Activated naive CD4-positive, alpha-beta T cell treated with Interleukin-2 at 50 U/mL for 16 hours (primary cell): ENCODE measurements around the gene MPV17L2.
A peak's percentile ranks its signal among the peaks of the same experiment; 100 is the strongest.

Experiments used
- DNase-seq: peaks from one replicate; pipeline ENCODE4 v3.0.0-alpha.2; 2020

The MPV17L2 gene

GRCh38 chr19:18160971-18161635, 31.9 kb upstream of the MPV17L2 start:
- peak; percentile 79 for DNase-seq

GRCh38 chr19:18161636-18162002, 31.4 kb upstream of the MPV17L2 start:
- no peak for DNase-seq

- no peak for DNase-seq
Measured at GRCh38 chr19:18164072-18164471, 28.9 kb upstream of the MPV17L2 start.

- DNase-seq = no peak
Measured at GRCh38 chr19:18165794-18166544, 27.0 kb upstream of the MPV17L2 start.

- DNase-seq = no peak
Measured at GRCh38 chr19:18167011-18167410, 26.0 kb upstream of the MPV17L2 start.

GRCh38 chr19:18167975-18168645, 24.9 kb upstream of the MPV17L2 start:
- DNase-seq = peak; percentile 65

- no peak for DNase-seq
Measured at GRCh38 chr19:18168673-18169381, 24.2 kb upstream of the MPV17L2 start.

GRCh38 chr19:18170714-18171255, 22.2 kb upstream of the MPV17L2 start:
- DNase-seq = no peak

GRCh38 chr19:18171605-18172327, 21.3 kb upstream of the MPV17L2 start:
- no peak for DNase-seq

- DNase-seq = no peak
Measured at GRCh38 chr19:18172331-18173053, 20.5 kb upstream of the MPV17L2 start.

- no peak for DNase-seq
Measured at GRCh38 chr19:18173054-18173571, 19.9 kb upstream of the MPV17L2 start.

- DNase-seq = peak; percentile 73
Measured at GRCh38 chr19:18173572-18174288, 19.3 kb upstream of the MPV17L2 start, which contains the start of gene IFI30. TSS of gene IFI30 (plus strand) at chr19:18173813. CDS start at chr19:18173842, 29 bp downstream.

GRCh38 chr19:18174983-18175382, 18.0 kb upstream of the MPV17L2 start:
- DNase-seq = no peak

GRCh38 chr19:18176367-18177310, 16.4 kb upstream of the MPV17L2 start:
- DNase-seq = no peak

GRCh38 chr19:18179957-18180356, 13.1 kb upstream of the MPV17L2 start:
- no peak for DNase-seq

- DNase-seq = no peak
Measured at GRCh38 chr19:18183529-18183928, 9.5 kb upstream of the MPV17L2 start.

- no peak for DNase-seq
Measured at GRCh38 chr19:18185538-18185937, 7.5 kb upstream of the MPV17L2 start.

GRCh38 chr19:18190278-18190677, 2.7 kb upstream of the MPV17L2 start:
- no peak for DNase-seq

- DNase-seq = no peak
Measured at GRCh38 chr19:18191640-18192062, 1.4 kb upstream of the MPV17L2 start.
